HepG2 (cell line): ENCODE measurements around the gene ADAM10. TPM values are rescaled to one million over a fixed set of nuclear protein-coding genes. Genes with fewer than 3 reads are reported as not detected.
A peak's percentile ranks its signal among the peaks of the same experiment; 100 is the strongest.

Experiments used
- FOXO1 ChIP-seq: sonication (generic); formaldehyde crosslinking; IDR thresholded peaks from 2 replicates; pipeline ENCODE4 v1.4.0; 2020; ENCODE audit warnings: missing genetic modification reagents
- GLMP ChIP-seq: sonication (generic); formaldehyde crosslinking; IDR thresholded peaks from 2 replicates; pipeline ENCODE4 v1.9.0; 2021; ENCODE audit warnings: missing genetic modification reagents, mild to moderate bottlenecking, borderline replicate concordance
- IRF1 ChIP-seq: sonication (generic); formaldehyde crosslinking; IDR thresholded peaks from 2 replicates; pipeline ENCODE4 v1.4.0; 2020; ENCODE audit warnings: low read depth, mild to moderate bottlenecking, missing genetic modification reagents
- JUNB ChIP-seq: sonication (generic); formaldehyde crosslinking; IDR thresholded peaks from 2 replicates; pipeline ENCODE4 v1.8.0; 2022; ENCODE audit warnings: missing genetic modification reagents, mild to moderate bottlenecking, borderline replicate concordance
- MAFG ChIP-seq: sonication (generic); formaldehyde crosslinking; IDR thresholded peaks from 2 replicates; pipeline ENCODE4 v1.5.1; 2020; ENCODE audit warnings: mild to moderate bottlenecking, missing genetic modification reagents
- RBFOX2 ChIP-seq: fragments of 200-400 bp; formaldehyde crosslinking; IDR thresholded peaks from 2 replicates; pipeline ENCODE4 v1.6.1; 2017; ENCODE audit warnings: low read depth, mild to moderate bottlenecking, low read length
- REL ChIP-seq: sonication (generic); formaldehyde crosslinking; conservative IDR thresholded peaks from 2 replicates; pipeline ENCODE4 v1.8.0; 2022; ENCODE audit warnings: mild to moderate bottlenecking, missing genetic modification reagents, moderate library complexity
- SALL1 ChIP-seq: sonication (generic); formaldehyde crosslinking; IDR thresholded peaks from 2 replicates; pipeline ENCODE4 v1.8.0; 2022; ENCODE audit warnings: mild to moderate bottlenecking, missing genetic modification reagents
- SATB2 ChIP-seq: sonication (generic); formaldehyde crosslinking; IDR thresholded peaks from 2 replicates; pipeline ENCODE4 v1.5.0; 2020; ENCODE audit warnings: missing genetic modification reagents
- SIX4 ChIP-seq: sonication (generic); formaldehyde crosslinking; IDR thresholded peaks from 2 replicates; pipeline ENCODE4 v1.4.0; 2020; ENCODE audit warnings: missing genetic modification reagents
- SOX13 ChIP-seq, 3 experiments: fragments of 450-650 bp in 1 of 3; sonication (generic) in 1 of 3; formaldehyde crosslinking in 1 of 3; IDR thresholded peaks in 2 of 3; conservative IDR thresholded peaks in 1 of 3; 2 replicates each; pipeline versions ENCODE4 v1.5.0 to v1.6.1; 2016 to 2020; ENCODE audit warnings: antibody characterized with exemption in 1 of 3, mild to moderate bottlenecking in 1 of 3, missing compliant biosample characterization in 1 of 3, missing genetic modification reagents in 1 of 3, moderate library complexity in 1 of 3
- TOE1 ChIP-seq: sonication (generic); formaldehyde crosslinking; IDR thresholded peaks from 2 replicates; pipeline ENCODE4 v1.4.0; 2020; ENCODE audit warnings: mild to moderate bottlenecking, missing genetic modification reagents
- TP53 ChIP-seq: sonication (generic); formaldehyde crosslinking; conservative IDR thresholded peaks from 2 replicates; pipeline ENCODE4 v1.4.0; 2020; ENCODE audit warnings: missing genetic modification reagents
- ZFP90 ChIP-seq: sonication (generic); formaldehyde crosslinking; IDR thresholded peaks from 2 replicates; pipeline ENCODE4 v1.8.0; 2022; ENCODE audit warnings: missing genetic modification reagents, mild to moderate bottlenecking, inconsistent platforms, borderline replicate concordance
- ZNF205 ChIP-seq: IDR thresholded peaks from 2 replicates; pipeline ENCODE4 v1.6.1; 2018; ENCODE audit warnings: missing biosample characterization, missing genetic modification reagents
- ZNF33B ChIP-seq: sonication (generic); formaldehyde crosslinking; IDR thresholded peaks from 2 replicates; pipeline ENCODE4 v1.5.1; 2020; ENCODE audit warnings: mild to moderate bottlenecking, missing genetic modification reagents
- ZNF350 ChIP-seq: sonication (generic); formaldehyde crosslinking; IDR thresholded peaks from 2 replicates; pipeline ENCODE4 v1.4.0; 2020; ENCODE audit warnings: mild to moderate bottlenecking, low read depth, missing genetic modification reagents, borderline replicate concordance
- ZNF574 ChIP-seq: sonication (generic); formaldehyde crosslinking; IDR thresholded peaks from 2 replicates; pipeline ENCODE4 v1.4.0; 2020; ENCODE audit warnings: missing genetic modification reagents
- ZNF597 ChIP-seq: sonication (generic); formaldehyde crosslinking; IDR thresholded peaks from 2 replicates; pipeline ENCODE4 v1.5.0; 2020; ENCODE audit warnings: missing genetic modification reagents
- ZNF770 ChIP-seq: sonication (generic); formaldehyde crosslinking; IDR thresholded peaks from 2 replicates; pipeline ENCODE4 v1.5.0; 2020; ENCODE audit warnings: mild to moderate bottlenecking, missing genetic modification reagents
- polyA plus RNA-seq, 8 experiments: library from polyadenylated mRNA; depleted of rRNA in 3 of 8; stranded (reverse) in 7 of 8; unstranded in 1 of 8; fragments of >200 nt; fragmentation: Illumina TruSeq in 4 of 8; extraction: Trizol in 4 of 8; gene quantifications; 2 replicates each; pipeline versions ENCODE4 v1.2.1 to v1.2.3, GENCODE V29; 2011 to 2016; ENCODE audit warnings: low read depth in 4 of 8, missing spikeins in 1 of 8, mixed read lengths in 1 of 8; ENCODE audit not compliant: insufficient read depth in 1 of 8
- total RNA-seq, 5 experiments: library from RNA; depleted of rRNA; stranded (reverse); fragments of >200 nt; fragmentation: Illumina TruSeq; extraction: Trizol; gene quantifications; 2 replicates each; pipeline ENCODE4 v1.2.3, GENCODE V29; 2016; ENCODE audit warnings: low read depth in 1 of 5

ADAM10 gene
- total and polyA plus RNA-seq, 2 of the 13 experiments (the other 11 are each of a cell fraction or from before 2014, with no cell fraction given) = 92.7 to 125 TPM

- TF ChIP-seq ZNF770 (CRISPR knock-in tag) (peak; percentile 77), GLMP (no peak), ZNF350 (CRISPR knock-in tag) (peak; percentile 88; the same call in 1 of the 2 replicates), ZNF597 (CRISPR knock-in tag) (no peak), ZNF33B (CRISPR knock-in tag) (0 out of 2 replicates have a peak, but pooled peaks have one; percentile 38), FOXO1 (CRISPR knock-in tag) (no peak; the same call in 1 of the 2 replicates), TOE1 (CRISPR knock-in tag) (peak; percentile 33; the same call in 1 of the 2 replicates), ZNF205 (CRISPR knock-in tag) (no peak), JUNB (CRISPR knock-in tag) (no peak), IRF1 (CRISPR knock-in tag) (no peak), MAFG (CRISPR knock-in tag) (no peak), SIX4 (CRISPR knock-in tag) (peak; percentile 51; the same call in 1 of the 2 replicates), RBFOX2 (peak; percentile 97), SOX13 (IDR thresholded peaks at IDR 0.05) (no peak), SOX13 (CRISPR knock-in tag; conservative IDR thresholded peaks at IDR 0.05 in 1 of 2, IDR thresholded peaks at IDR 0.05 in 1 of 2) (no peak; a peak in 2 of 4 replicates), TP53 (CRISPR knock-in tag) (0 out of 2 replicates have a peak, but pooled peaks have one; percentile 23), ZFP90 (CRISPR knock-in tag) (peak; percentile 82; the same call in 1 of the 2 replicates), REL (CRISPR knock-in tag) (peak; percentile 95), SALL1 (CRISPR knock-in tag) (peak; percentile 88; the same call in 1 of the 2 replicates), SATB2 (CRISPR knock-in tag) (no peak; the same call in 1 of the 2 replicates), ZNF574 (CRISPR knock-in tag) (peak; percentile 77)
These were observed 21.5 kb upstream of the ADAM10 start, which contains the start of gene MINDY2 (continued) for GRCh38 chr15:58770857-58771620.
